Measurements from ENCODE around the gene CNTD1.

DNA sequence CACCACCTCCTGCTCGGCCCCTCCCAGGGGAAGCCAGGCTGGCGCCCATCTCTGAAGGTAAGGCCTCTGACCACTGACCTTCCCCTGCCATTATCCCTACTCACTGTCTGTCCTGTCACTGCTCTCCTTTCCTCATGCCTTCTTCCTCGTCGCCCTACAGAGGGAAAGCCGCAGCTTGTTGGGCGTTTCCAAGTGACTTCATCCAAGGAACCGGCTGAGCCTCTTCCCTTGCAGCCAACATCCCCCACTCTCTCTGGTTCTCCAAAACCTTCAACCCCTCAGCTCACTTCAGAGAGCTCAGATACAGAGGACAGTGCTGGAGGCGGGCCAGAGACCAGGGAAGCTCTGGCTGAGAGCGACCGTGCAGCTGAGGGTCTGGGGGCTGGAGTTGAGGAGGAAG lies 3.2 kb upstream of the CNTD1 start:
- TF ChIP-seq, protein P1, sequence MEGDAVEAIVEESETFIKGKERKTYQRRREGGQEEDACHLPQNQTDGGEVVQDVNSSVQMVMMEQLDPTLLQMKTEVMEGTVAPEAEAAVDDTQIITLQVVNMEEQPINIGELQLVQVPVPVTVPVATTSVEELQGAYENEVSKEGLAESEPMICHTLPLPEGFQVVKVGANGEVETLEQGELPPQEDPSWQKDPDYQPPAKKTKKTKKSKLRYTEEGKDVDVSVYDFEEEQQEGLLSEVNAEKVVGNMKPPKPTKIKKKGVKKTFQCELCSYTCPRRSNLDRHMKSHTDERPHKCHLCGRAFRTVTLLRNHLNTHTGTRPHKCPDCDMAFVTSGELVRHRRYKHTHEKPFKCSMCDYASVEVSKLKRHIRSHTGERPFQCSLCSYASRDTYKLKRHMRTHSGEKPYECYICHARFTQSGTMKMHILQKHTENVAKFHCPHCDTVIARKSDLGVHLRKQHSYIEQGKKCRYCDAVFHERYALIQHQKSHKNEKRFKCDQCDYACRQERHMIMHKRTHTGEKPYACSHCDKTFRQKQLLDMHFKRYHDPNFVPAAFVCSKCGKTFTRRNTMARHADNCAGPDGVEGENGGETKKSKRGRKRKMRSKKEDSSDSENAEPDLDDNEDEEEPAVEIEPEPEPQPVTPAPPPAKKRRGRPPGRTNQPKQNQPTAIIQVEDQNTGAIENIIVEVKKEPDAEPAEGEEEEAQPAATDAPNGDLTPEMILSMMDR (conservative IDR thresholded peaks at IDR 0.05 in 1 of 2, IDR thresholded peaks at IDR 0.05 in 1 of 2; ENCODE audit: low read depth in 1 of 2, low read length in 2 of 2) = no peak
- no peak for TF ChIP-seq EZH2 (IDR thresholded peaks at IDR 0.05; ENCODE audit: low read length, missing control alignments)

Data from fibroblast of lung (primary cell).